ENCODE data around the gene COA3.

DNA sequence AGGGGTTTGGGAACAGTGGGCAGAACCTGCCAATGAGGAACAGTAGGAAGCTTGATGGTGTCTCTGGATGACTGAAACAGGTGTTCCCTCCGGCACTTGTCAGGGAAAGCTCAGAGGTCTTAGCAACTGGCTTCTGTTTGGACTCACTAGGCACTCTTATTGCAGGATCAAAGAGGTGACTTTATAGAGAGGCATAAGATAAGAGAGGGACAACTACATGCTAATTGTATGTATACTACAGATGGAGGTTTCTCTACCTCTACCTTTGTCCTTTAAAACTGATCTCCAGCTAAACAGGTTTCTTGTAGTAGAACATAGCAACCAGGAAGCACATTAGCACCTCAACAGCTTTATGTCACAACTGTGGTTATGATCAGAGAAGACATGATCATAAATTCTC is 7.7 kb upstream of the COA3 start:
- TF ChIP-seq, protein P1, sequence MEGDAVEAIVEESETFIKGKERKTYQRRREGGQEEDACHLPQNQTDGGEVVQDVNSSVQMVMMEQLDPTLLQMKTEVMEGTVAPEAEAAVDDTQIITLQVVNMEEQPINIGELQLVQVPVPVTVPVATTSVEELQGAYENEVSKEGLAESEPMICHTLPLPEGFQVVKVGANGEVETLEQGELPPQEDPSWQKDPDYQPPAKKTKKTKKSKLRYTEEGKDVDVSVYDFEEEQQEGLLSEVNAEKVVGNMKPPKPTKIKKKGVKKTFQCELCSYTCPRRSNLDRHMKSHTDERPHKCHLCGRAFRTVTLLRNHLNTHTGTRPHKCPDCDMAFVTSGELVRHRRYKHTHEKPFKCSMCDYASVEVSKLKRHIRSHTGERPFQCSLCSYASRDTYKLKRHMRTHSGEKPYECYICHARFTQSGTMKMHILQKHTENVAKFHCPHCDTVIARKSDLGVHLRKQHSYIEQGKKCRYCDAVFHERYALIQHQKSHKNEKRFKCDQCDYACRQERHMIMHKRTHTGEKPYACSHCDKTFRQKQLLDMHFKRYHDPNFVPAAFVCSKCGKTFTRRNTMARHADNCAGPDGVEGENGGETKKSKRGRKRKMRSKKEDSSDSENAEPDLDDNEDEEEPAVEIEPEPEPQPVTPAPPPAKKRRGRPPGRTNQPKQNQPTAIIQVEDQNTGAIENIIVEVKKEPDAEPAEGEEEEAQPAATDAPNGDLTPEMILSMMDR (IDR thresholded peaks at IDR 0.05) = no peak
- no peak for TF ChIP-seq POLR2A (IDR thresholded peaks at IDR 0.05)

Measured in esophagus squamous epithelium (tissue), 4 donors.